ENCODE data around the gene NT5C1A.
A peak's percentile ranks its signal among the peaks of the same experiment; 100 is the strongest.

NT5C1A gene

GRCh38 chr1:39671793-39672550, at the start of gene NT5C1A:
NT5C1A (minus strand) TSS chr1:39672107; CDS start chr1:39672038, 69 bp downstream.
- DNase-seq (ENCODE audit: low spot score), result peak; percentile 43

- DNase-seq (ENCODE audit: low spot score), result no peak
These were observed 49.8 kb upstream of the NT5C1A start for GRCh38 chr1:39721664-39722063.

- DNase-seq (ENCODE audit: low spot score), result no peak
These were observed 48.4 kb upstream of the NT5C1A start for GRCh38 chr1:39720094-39720999.

GRCh38 chr1:39717809-39718208, 45.9 kb upstream of the NT5C1A start:
- DNase-seq (ENCODE audit: low spot score), result no peak

DNA sequence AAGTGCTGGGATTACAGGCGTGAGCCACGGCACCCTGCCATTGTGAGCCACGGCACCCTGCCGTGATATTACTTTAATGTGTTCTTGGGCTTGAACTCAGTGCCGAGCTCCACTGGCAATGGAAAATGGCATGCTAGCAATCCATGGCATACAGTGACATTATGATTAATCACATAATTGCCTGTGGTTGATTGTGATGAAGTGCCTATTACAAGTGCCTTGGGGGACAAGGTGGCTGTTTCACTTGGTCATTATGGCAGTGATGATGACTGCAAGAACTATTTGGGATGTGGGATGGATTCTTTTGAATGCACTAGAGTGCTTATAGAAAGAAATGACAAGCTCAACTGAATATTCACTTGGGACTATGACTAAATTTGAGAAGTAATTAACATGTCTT, 41.6 kb upstream of the NT5C1A start:
- DNase-seq (ENCODE audit: low spot score), result no peak

- no peak for DNase-seq (ENCODE audit: low spot score)
These were observed 40.0 kb upstream of the NT5C1A start for GRCh38 chr1:39711966-39712340.

GRCh38 chr1:39711104-39711965, 39.4 kb upstream of the NT5C1A start:
- DNase-seq (ENCODE audit: low spot score), result no peak

- no peak for DNase-seq (ENCODE audit: low spot score)
These were observed 35.6 kb upstream of the NT5C1A start for GRCh38 chr1:39707506-39707905.

DNA sequence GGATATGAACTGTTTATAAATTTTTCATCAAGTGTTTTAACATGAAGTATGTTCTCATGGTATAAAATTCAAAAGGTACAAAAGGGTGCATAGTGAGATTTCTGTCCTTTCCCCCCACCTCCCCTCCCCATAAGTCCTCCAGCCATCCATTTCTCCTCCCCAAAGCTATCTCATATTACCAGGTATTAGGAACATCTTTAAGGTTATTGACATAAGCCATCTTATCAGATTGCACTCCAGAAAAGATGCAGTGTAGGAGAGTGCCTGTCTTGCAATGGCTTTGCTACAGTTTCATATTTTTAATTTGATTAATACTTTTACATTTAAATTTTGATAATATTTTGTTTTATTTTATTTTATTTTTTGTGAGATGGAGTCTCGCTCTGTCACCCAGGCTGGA, 32.9 kb upstream of the NT5C1A start:
- DNase-seq (ENCODE audit: low spot score), result no peak

DNA sequence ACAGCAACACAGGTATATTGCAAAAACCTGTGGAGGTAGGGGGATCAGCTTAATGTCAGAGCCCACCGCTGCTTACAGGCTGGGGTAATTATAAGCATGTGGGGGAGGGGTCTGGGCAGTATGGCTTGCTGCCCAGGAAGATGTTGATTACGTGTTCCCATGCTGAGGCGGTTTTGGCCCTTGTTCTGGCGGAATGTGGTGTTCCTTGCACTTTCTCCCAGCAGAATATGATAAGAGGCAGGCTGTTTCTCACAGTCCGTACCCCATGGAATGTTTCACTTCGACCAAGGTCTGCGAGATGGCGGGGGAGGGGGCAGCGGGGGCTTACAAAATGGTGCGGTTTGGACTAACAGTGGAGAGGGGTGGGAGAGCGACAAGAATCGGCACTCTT, 29.1 kb upstream of the NT5C1A start:
- no peak for DNase-seq (ENCODE audit: low spot score)

- DNase-seq (ENCODE audit: low spot score), result no peak
These were observed 28.4 kb upstream of the NT5C1A start for GRCh38 chr1:39700348-39700747.

GRCh38 chr1:39699419-39699818, 27.5 kb upstream of the NT5C1A start:
- no peak for DNase-seq (ENCODE audit: low spot score)

DNA sequence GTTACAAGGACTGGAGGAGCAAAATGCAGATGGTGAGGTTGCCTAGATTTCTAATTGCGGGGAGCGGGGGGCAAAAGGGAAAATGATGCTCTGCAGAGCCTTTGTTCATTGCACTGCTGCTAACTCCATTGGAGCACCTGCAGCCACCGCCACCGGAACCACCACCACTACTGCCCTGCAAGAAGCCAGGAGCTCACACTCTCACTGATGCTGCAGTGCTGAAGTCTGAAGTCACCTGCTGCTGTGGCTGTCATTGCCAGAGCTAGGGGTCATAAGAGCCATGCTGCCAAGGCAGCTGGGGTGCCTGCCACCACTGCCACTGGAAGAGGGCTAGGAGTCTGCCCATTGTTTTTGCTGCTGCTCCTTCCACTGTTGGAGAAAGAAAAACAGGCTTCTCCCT, 26.7 kb upstream of the NT5C1A start:
- DNase-seq (ENCODE audit: low spot score), result no peak

DNA sequence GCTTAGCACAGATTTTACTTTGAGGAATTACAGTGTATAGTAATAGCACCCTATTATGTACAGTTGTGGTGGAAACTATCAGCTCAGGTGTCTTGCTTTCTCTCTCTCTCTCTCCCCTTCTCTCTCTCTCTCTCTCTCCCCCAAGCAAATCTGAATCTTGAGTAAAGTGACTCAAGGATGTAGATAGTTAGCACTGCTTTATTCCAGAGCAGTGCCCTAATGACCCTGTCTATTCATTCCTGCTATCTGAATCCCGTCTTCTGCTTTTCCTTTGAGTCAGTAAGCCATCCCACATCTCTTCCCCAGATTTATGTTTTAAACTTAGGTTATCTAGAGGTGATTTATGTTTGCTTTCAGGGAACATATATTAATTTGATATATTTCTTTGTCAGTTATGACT, 24.5 kb upstream of the NT5C1A start:
- DNase-seq (ENCODE audit: low spot score), result no peak

- no peak for DNase-seq (ENCODE audit: low spot score)
These were observed 23.1 kb upstream of the NT5C1A start for GRCh38 chr1:39695016-39695415.

DNA sequence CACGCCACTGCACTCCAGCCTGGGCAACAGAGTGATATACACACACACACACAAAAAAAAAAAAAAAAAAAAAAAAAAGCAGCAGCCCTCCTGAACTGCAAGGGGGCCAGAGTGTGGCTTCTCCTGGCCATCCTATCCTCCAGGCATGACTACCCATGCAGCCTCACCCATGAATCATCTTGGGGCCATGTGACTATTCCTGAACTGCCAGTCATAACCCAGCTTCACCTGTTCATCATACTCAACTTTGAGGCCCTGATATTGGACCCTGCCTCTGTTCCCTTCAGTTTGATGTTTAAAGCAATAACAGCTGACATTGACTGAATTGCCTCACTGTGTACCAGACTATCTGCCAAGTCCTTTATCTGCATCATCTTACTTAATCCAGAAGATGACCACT, 22.1 kb upstream of the NT5C1A start:
- DNase-seq (ENCODE audit: low spot score), result no peak

DNA sequence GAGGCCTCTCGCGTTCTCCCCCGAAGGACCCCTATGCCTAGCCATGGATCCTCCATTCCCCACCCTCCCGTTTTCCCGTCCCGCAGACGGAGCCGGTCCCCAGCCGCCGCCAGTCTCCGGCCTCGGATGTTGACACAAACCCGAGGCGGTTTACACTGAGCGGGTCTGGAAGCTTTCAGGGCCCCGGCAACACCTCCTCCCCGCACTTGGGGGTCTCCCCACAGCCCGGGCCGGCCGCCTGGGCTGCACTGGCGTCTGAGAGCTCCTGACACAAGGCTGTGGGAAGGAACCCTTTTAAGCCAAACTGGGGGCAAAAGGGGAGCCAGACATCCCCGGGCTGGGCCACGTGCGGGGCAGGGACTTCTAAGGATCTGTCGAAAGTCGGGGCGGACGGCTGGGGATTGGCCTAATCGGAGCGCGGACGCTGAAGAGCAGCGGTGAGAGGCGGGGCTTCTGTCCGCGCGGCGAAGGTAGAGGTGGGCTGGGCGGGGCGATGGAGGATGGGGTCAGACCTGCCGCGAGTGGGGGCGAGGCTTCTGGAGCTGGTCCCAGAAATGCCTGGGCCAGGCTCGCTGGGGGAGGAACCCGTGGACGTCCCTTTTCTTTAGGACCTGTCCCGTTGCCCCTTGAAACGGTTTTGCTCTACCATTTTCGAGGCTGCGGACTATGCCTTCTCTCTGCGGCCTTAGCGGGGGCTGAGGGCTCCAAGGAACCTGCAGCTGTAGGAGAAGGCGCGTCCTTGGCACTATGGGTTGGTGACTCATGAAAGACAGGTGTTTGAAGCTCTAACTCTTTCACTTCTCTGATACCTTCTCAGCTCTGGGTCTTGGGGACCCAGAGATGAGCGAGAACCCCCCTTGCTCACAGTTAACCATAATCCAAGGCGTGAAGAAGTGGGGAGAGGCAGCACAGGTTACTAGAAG, 20.5 kb upstream of the NT5C1A start:
- no peak for DNase-seq (ENCODE audit: low spot score)

- peak; percentile 93 for DNase-seq (ENCODE audit: low spot score)
These were observed 19.7 kb upstream of the NT5C1A start, which contains the start of gene HPCAL4 for GRCh38 chr1:39691383-39692151. HPCAL4 (minus strand) TSS chr1:39691433; CDS start chr1:39684603, 6,830 bp downstream.

- DNase-seq (ENCODE audit: low spot score), result no peak
These were observed 19.0 kb upstream of the NT5C1A start for GRCh38 chr1:39690794-39691382.

GRCh38 chr1:39690225-39690624, 18.3 kb upstream of the NT5C1A start:
- no peak for DNase-seq (ENCODE audit: low spot score)

Measured in Ammon's horn (tissue), 1 donor.